D721Med (cell line): ENCODE data around the gene ARHGAP24.

ENCODE experiments used
- DNase-seq: peaks from one replicate; pipeline ENCODE4 v3.0.0; 2011; ENCODE audit warnings: low spot score; ENCODE audit not compliant: insufficient read length
- FAIRE-seq: peaks from 2 replicates; lab custom pipeline; 2011; peaks lifted over from hg19 to GRCh38; lab: Jason Lieb, UNC
- TF ChIP-seq, protein P1 (sequence below): IDR thresholded peaks from 2 replicates; pipeline ENCODE4 v1.5.1; 2012; ENCODE audit warnings: mild to moderate bottlenecking, control low read depth; ENCODE audit not compliant: insufficient read depth; ENCODE audit errors: missing control alignments

The ARHGAP24 gene

GRCh38 chr4:85681221-85681657, 206.3 kb downstream of the ARHGAP24 start:
- FAIRE-seq, result no peak
- DNase-seq, result no peak
- TF ChIP-seq, protein P1, sequence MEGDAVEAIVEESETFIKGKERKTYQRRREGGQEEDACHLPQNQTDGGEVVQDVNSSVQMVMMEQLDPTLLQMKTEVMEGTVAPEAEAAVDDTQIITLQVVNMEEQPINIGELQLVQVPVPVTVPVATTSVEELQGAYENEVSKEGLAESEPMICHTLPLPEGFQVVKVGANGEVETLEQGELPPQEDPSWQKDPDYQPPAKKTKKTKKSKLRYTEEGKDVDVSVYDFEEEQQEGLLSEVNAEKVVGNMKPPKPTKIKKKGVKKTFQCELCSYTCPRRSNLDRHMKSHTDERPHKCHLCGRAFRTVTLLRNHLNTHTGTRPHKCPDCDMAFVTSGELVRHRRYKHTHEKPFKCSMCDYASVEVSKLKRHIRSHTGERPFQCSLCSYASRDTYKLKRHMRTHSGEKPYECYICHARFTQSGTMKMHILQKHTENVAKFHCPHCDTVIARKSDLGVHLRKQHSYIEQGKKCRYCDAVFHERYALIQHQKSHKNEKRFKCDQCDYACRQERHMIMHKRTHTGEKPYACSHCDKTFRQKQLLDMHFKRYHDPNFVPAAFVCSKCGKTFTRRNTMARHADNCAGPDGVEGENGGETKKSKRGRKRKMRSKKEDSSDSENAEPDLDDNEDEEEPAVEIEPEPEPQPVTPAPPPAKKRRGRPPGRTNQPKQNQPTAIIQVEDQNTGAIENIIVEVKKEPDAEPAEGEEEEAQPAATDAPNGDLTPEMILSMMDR, result no peak

- FAIRE-seq (no peak), DNase-seq (no peak)
- TF ChIP-seq, protein P1, result no peak
Measured at GRCh38 chr4:85681921-85682320, 207.0 kb downstream of the ARHGAP24 start.

DNA sequence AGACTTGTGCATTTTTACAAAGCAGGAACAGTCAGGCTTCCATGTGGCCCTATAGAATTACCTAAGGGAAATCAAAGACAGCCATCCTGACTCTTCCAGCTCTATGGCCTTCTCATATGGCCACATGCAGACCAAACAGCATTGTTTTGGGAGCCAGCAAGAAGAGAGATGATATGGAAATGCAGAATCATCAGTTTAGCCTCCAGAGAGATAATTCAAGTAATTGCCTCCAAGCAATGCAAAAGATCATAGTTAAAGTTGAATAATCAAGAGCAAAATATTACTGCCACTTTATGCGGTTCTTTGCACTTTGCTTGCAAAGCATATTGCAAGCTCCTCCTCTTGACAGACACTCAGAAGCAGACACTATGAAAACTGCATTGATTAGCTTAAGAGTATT, 207.4 kb downstream of the ARHGAP24 start:
- FAIRE-seq, result no peak
- TF ChIP-seq, protein P1, result no peak
- DNase-seq, result no peak

DNA sequence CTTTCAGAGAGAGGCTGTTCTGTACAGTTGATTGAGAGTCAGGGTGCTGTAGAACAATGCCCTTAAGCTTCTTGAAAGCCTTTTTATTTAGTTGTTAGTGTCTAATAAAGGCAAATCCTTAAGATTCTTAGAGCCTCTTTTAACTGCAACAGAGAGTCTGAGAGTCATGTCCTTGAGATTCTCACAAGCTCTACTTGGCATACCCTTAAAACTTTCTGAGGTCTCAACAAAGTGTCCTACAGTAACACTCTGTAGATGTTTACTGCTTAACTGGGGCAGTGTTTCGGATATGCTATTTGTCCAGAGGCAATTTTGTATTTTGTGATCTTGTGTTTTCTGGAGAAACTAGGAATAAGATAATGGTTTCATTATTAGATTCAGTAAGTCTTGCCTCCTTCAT, 209.7 kb downstream of the ARHGAP24 start:
- TF ChIP-seq, protein P1, result no peak
- DNase-seq (no peak), FAIRE-seq (no peak)

DNA sequence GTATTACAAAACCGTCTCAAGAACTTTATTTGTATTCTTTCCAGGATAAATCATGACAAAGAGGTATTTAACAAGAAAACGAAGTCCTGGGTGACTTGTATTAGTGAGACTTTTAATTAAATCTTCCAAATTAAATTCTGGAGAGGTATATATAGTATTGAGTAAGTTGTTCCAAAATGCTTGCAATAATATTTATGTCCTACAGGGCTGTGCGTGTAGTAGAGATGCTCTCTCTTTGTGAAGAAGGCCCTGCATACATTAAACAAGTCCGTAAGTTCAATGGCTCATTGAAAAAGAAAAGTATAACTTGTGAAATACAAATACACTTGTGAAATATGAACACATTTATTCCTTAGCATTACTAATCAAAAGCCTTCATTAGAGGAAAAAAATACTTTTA, 211.4 kb downstream of the ARHGAP24 start:
- DNase-seq (no peak), FAIRE-seq (no peak)
- TF ChIP-seq, protein P1, result no peak

DNA sequence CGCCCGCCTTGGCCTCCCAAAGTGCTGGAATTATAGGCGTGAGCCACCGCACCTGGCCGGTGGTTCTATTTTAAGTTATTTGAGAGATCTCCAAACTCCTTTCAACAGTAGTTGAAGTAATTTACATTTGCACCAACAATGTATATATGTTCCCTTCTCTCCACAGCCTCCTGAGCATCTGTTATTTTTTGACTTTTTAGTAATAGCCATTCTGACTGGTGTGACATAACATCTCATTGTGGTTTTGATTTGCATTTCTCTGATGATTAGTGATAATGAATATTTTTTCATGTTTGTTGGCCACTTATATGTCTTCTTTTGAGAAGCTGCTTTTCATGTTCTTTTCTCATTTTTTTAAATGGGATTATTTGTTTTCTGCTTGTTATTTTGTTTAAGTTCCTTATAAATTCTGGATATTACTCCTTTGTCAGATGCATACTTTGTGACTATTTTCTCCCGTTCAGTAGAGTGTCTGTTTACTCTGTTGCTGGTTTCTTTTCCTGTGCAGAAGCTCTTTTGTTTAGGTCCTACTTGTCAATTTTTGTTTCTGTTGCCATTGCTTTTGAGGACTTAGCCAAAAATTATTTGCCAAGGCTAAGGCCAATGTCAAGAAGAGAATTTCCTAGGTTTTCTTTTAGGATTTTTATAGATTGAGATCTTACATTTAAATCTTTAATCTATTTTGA, 213.2 kb downstream of the ARHGAP24 start:
- TF ChIP-seq, protein P1, result no peak
- no peak for DNase-seq
- FAIRE-seq, result no peak

DNA sequence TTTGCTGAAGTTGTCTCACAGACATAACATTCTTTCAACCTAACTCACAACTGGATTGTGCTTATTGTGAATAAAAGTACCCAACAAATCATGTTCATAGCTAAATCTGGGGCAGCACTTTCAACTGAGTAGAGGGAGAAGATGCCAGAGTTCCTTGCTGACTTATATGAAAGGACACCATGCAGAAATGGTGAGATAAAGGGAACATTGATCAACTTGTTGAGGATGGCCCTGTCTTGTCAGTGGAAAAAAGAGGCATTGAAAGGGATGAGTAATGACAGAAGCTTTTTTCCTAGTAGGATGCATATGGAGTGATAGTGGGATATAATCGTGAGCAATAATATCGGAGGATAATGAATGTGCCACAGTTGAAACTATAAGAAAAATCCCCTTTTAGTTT, 221.7 kb downstream of the ARHGAP24 start:
- no peak for FAIRE-seq
- no peak for DNase-seq
- TF ChIP-seq, protein P1, result no peak
